Type B pancreatic cell (in vitro differentiated cells): ENCODE measurements around the gene DACH2. TPM values are rescaled to one million over a fixed set of nuclear protein-coding genes. Genes with fewer than 3 reads are reported as not detected.
A peak's percentile ranks its signal among the peaks of the same experiment; 100 is the strongest.

ENCODE experiments used
- DNase-seq: peaks from one replicate; pipeline ENCODE4 v3.0.0; 2021; ENCODE audit warnings: mixed read lengths; ENCODE audit not compliant: unreplicated experiment; ENCODE audit errors: extremely low spot score
- H3K27ac Mint-ChIP-seq: 2 replicates; pipeline ENCODE4 v1.8.0; 2021; ENCODE audit warnings: mild to moderate bottlenecking, mixed read lengths
- H3K27me3 Mint-ChIP-seq: 2 replicates; pipeline ENCODE4 v1.8.0; 2021; ENCODE audit warnings: mixed read lengths
- H3K36me3 Mint-ChIP-seq: 2 replicates; pipeline ENCODE4 v1.8.0; 2021; ENCODE audit warnings: mixed read lengths
- H3K4me1 Mint-ChIP-seq: one replicate; pipeline ENCODE4 v1.8.0; 2021; ENCODE audit warnings: mixed read lengths; ENCODE audit not compliant: unreplicated experiment
- H3K4me3 Mint-ChIP-seq: 2 replicates; pipeline ENCODE4 v1.8.0; 2021; ENCODE audit warnings: mild to moderate bottlenecking, mixed read lengths
- H3K9me3 Mint-ChIP-seq: 2 replicates; pipeline ENCODE4 v1.8.0; 2021; ENCODE audit warnings: mixed read lengths
- total RNA-seq: library from RNA; stranded (reverse); gene quantifications from 2 replicates; pipeline ENCODE4 v1.2.1, GENCODE V29; 2021; ENCODE audit warnings: low replicate concordance
- TF ChIP-seq, protein P1 (sequence below): fragments of 200-600 bp; sonication (generic); conservative IDR thresholded peaks from 2 replicates; pipeline ENCODE4 v1.5.0; 2021; ENCODE audit warnings: antibody characterized with exemption, mild to moderate bottlenecking

DACH2 gene
- total RNA-seq, 1 donor from 2014 or later: 12.8 TPM

DNA sequence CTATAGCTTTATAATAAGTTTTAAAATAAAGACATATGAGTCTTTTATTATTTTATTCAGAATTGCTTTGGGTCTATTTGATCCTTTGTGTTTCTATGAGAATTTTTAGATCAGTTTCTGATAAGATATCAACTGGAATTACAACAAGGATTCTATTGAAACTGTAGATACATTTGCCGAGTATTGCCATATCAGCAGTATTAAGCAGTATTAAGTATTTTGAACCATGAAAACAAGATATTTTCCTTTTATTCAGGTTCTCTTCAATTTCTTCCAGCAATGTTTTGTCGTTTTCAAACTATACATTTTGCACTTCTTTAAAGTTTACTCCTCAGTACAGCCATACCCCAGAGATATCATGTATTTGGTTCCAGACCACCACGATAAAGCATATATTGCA is 598.8 kb downstream of the DACH2 start:
- TF ChIP-seq, protein P1, sequence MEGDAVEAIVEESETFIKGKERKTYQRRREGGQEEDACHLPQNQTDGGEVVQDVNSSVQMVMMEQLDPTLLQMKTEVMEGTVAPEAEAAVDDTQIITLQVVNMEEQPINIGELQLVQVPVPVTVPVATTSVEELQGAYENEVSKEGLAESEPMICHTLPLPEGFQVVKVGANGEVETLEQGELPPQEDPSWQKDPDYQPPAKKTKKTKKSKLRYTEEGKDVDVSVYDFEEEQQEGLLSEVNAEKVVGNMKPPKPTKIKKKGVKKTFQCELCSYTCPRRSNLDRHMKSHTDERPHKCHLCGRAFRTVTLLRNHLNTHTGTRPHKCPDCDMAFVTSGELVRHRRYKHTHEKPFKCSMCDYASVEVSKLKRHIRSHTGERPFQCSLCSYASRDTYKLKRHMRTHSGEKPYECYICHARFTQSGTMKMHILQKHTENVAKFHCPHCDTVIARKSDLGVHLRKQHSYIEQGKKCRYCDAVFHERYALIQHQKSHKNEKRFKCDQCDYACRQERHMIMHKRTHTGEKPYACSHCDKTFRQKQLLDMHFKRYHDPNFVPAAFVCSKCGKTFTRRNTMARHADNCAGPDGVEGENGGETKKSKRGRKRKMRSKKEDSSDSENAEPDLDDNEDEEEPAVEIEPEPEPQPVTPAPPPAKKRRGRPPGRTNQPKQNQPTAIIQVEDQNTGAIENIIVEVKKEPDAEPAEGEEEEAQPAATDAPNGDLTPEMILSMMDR: no peak
- no peak for DNase-seq
- no peaks in the 10 kb centered on the region for H3K9me3 Mint-ChIP-seq
- H3K27me3 Mint-ChIP-seq: no peaks in the 10 kb centered on the region
- H3K27ac Mint-ChIP-seq: no peak overlapping the region
- H3K36me3 Mint-ChIP-seq: peaks cover 4% of the 10 kb centered on the region
- H3K4me1 Mint-ChIP-seq: no peaks in the 10 kb centered on the region
- no peak overlapping the region for H3K4me3 Mint-ChIP-seq

DNA sequence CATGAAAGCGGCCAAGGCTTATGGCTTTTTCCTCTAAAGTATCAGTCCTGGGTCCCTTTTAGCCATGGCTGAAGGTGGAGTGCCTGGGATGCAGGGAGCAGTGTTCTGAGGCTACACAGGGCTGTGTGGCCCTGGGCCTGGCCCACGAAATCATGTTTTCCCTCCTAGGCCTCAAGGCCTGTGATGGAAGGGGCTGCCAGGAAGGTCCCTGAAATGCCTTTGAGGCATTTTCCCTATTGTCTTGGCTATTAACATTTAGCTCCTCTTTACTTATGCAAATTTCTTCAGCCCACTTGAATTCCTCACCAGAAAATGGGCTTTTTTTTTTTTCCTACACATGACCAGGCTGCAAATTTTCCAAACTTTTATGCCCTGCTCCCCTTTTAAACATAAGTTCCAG is 657.0 kb downstream of the DACH2 start:
- peaks cover 6% of the 10 kb centered on the region for H3K9me3 Mint-ChIP-seq
- no peak overlapping the region for H3K27ac Mint-ChIP-seq
- H3K4me1 Mint-ChIP-seq: no peaks in the 10 kb centered on the region
- H3K36me3 Mint-ChIP-seq: peaks cover 5% of the 10 kb centered on the region
- H3K4me3 Mint-ChIP-seq: no peak overlapping the region
- no peak for DNase-seq
- H3K27me3 Mint-ChIP-seq: no peaks in the 10 kb centered on the region
- TF ChIP-seq, protein P1: no peak

DNA sequence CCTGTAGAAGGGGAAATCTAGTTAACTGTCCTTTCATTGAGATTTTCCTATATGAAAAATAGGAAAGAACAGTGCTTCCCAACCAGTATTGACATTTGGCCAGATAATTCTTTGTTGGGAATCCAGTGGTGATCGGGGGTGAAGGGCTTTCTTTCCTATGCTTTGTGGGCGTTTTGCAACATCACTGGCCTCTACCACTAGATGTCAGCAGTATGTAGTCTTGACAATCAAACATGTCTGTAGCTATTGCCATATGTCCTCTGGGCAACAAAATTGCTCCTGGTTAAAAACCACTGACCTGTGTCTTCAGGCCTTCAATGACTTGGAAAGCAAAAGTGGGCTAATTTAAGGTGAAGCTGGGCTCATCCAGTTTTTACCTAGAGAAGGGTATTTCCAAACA is 658.5 kb downstream of the DACH2 start:
- no peaks in the 10 kb centered on the region for H3K27me3 Mint-ChIP-seq
- no peaks in the 10 kb centered on the region for H3K4me1 Mint-ChIP-seq
- peaks cover 5% of the 10 kb centered on the region for H3K36me3 Mint-ChIP-seq
- H3K9me3 Mint-ChIP-seq: peaks cover 6% of the 10 kb centered on the region
- no peak overlapping the region for H3K27ac Mint-ChIP-seq
- TF ChIP-seq, protein P1: peak; percentile 72
- no peak for DNase-seq
- no peak overlapping the region for H3K4me3 Mint-ChIP-seq

DNA sequence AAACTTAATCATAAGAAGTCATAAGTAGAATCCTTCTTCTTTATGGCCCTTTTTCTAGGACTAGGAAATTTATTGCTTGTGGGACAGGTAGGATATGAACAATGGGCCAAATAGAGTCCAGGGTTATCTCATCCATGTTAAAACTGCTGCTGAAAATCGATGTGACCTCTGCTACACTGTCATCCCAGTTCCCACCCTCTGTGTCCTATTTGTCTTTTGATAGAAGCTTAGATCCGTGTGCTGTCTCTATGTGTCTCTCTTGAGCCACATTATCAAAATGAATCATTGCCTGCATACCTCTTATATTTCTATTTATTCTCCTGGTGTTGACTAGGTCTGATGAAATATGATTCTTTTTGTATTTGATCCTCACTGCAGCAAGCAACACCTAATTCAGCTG is 661.4 kb downstream of the DACH2 start:
- no peak for DNase-seq
- no peak overlapping the region for H3K27ac Mint-ChIP-seq
- H3K36me3 Mint-ChIP-seq: no peaks in the 10 kb centered on the region
- no peaks in the 10 kb centered on the region for H3K9me3 Mint-ChIP-seq
- H3K4me3 Mint-ChIP-seq: no peak overlapping the region
- no peaks in the 10 kb centered on the region for H3K4me1 Mint-ChIP-seq
- H3K27me3 Mint-ChIP-seq: no peaks in the 10 kb centered on the region
- TF ChIP-seq, protein P1: no peak

DNA sequence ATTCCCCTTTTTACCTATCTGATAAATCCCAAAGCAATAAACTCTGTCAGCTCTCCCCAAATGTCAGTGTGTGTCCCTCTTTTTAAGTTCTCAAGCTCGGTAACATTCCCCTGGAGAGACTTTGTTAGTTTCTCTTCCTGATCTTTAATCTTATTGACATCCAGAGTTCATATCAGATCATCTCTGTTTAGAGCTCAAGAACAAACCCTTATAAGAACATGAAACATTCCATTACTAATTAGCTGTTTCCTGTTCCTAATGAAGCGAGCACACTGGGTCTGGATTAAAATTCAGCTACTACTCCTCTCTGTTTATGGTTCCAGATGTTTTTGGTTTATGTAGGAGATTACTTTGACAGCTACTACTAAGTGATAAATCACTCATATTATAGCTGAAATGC is 681.5 kb downstream of the DACH2 start:
- H3K9me3 Mint-ChIP-seq: no peaks in the 10 kb centered on the region
- no peak overlapping the region for H3K4me3 Mint-ChIP-seq
- DNase-seq: no peak
- H3K4me1 Mint-ChIP-seq: peaks cover 22% of the 10 kb centered on the region
- no peak overlapping the region for H3K27ac Mint-ChIP-seq
- TF ChIP-seq, protein P1: no peak
- H3K27me3 Mint-ChIP-seq: no peaks in the 10 kb centered on the region
- no peaks in the 10 kb centered on the region for H3K36me3 Mint-ChIP-seq

DNA sequence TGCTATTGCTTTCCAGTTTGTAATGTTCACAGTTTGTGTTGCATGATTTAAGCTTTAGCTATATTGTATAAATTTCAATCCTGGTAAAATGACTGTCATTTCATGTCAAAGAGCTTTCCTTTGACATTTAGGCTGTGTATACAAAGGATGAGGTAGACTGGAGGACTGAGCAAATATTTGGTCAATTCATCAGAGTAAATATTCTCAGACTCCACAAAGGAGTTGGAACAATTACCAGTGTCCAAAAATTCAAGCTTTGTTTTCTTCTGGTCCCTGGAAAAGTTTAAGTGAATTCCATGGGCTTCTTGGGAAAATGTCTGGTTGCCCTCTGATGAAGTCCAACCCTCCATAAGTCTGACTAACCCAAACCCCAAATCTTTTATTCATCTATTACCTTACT is 682.4 kb downstream of the DACH2 start:
- H3K27me3 Mint-ChIP-seq: no peaks in the 10 kb centered on the region
- peaks cover 22% of the 10 kb centered on the region for H3K4me1 Mint-ChIP-seq
- H3K27ac Mint-ChIP-seq: no peak overlapping the region
- H3K4me3 Mint-ChIP-seq: no peak overlapping the region
- H3K9me3 Mint-ChIP-seq: no peaks in the 10 kb centered on the region
- no peak for DNase-seq
- TF ChIP-seq, protein P1: no peak
- H3K36me3 Mint-ChIP-seq: no peaks in the 10 kb centered on the region
